Measurements from ENCODE around the gene CD4.

CD4 gene

DNA sequence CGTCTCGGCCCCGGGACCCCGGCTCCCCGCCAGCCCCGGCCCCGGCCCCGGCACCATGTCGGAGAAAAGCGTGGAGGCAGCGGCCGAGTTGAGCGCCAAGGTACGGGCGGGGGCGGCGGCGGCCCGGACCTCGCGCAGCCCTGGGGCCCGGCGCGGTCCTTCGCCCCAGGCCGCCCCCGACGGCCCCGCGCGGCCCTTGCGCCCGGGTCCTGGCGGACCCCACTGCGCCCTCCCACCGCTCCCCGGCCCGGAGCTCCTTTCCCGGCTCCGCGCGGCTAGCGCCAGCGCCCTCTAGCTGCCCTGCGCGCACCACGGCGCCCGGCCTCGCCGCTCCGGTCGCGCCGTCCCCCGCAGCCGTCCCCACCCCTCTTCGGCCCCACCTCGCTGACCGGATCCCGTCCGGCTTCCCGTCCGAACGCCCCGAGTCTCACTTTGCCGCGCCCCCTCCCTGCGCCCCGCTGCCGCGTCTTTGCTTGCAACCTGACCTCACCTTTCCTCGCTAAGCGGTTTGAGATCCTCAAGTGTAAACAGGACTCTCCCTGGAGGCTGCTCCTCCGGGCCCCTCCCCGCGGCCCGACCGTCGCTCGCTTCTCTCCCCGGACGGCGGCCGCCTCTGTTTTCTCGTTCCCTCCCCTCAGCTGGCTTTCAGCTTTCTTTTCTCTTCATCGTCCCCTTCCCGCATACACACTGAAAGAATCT is 22.5 kb upstream of the CD4 start:
- Histone ChIP-seq H3K27ac (ENCODE audit: low read depth, low read length) (peak overlapping the region; percentile 90), H3K36me3 (ENCODE audit: insufficient read depth, low read length) (peaks cover 14% of the 10 kb centered on the region), H3K27me3 (ENCODE audit: control insufficient read depth in 1 of 2, insufficient read depth in 2 of 2, low read length in 2 of 2) (no peaks in the 10 kb centered on the region), H3K9ac (ENCODE audit: low read length) (peak overlapping the region; percentile 71), H3K4me3 (ENCODE audit: low read depth in 1 of 2, low read length in 2 of 2) (peak overlapping the region; percentile 79 to 88), H3K4me1 (ENCODE audit: insufficient read depth, low read length) (peaks cover 66% of the 10 kb centered on the region), H3K9me3 (ENCODE audit: low read length) (no peaks in the 10 kb centered on the region)

DNA sequence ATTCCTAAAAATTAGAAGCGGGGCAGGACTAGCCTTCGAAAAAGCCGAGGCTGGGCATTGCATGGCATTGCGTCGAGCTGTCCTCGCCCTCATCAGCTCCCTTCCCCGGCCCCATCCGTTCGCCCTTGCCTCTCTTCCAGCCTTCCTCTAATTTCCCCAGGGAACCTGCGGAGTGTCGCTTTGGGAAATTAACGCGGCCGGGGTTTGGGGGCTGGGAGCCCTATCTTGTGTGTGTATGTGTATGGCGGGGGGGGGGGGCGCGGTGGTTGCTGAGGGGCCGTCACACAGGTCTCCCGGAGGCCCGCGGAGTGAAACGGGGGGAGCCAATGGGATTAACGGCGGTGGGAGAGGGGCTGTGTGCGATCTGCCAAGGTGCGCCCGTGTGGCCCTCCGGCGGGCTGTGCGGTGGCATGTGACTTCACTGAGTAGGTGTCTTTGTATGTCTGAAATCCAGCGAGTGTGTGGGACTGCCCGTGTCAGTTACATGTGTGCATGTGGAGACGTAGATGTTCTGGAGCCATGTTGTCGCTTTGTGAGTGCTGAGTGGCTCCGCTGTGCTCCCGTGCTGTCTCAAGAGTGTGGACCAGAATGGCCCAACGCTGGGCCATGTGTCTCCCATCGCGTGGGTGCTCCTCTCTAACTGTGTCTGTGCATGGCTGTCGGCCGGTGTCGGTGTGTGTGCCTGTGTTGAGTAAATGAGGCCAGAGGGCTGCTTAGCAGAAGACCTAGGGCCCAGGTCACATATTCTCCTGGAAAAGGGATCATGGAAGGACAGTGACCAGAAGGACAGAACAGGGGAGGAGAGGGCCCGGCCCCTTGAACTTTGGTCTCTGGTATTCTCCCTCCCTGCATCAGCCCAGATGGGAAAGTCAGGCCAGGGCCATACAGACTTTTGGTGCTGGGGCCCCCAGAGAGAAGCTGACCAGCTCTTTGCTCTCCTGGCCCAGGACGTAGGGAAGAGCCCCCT is 21.7 kb upstream of the CD4 start:
- Histone ChIP-seq H3K36me3 (ENCODE audit: insufficient read depth, low read length) (peaks cover 14% of the 10 kb centered on the region), H3K4me1 (ENCODE audit: insufficient read depth, low read length) (peaks cover 70% of the 10 kb centered on the region), H3K9ac (ENCODE audit: low read length) (peak overlapping the region; percentile 71), H3K27ac (ENCODE audit: low read depth, low read length) (peak overlapping the region; percentile 90), H3K9me3 (ENCODE audit: low read length) (no peaks in the 10 kb centered on the region), H3K27me3 (ENCODE audit: control insufficient read depth in 1 of 2, insufficient read depth in 2 of 2, low read length in 2 of 2) (no peaks in the 10 kb centered on the region), H3K4me3 (ENCODE audit: low read depth in 1 of 2, low read length in 2 of 2) (peak overlapping the region; percentile 79 to 88)

DNA sequence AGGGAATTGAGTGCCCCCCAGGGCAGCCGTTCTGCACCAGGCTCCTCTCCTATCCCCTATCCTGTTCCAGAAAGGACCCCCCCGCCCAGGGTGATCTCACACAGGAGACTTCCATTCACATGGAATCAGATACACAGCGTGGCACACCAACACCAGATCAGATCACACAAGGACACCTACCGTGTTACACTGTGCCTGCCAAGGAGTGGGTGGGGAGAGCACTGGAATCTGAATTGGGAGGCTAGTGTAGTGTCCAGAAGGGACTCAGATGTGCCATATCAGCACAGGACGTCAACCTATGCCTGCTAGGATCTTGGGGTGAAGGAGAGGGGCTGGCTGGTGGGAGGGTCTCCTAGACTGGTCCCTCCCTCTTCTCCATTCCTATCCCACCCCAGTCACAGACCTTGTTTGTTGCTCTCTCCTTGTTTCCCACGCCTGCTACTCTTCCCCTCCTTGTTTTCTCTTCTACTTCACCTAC is 20.9 kb upstream of the CD4 start:
- H3K9ac ChIP-seq (ENCODE audit: low read length) = peak overlapping the region; percentile 54
- H3K9me3 ChIP-seq (ENCODE audit: low read length) = no peaks in the 10 kb centered on the region
- peaks cover 14% of the 10 kb centered on the region for H3K36me3 ChIP-seq (ENCODE audit: insufficient read depth, low read length)
- peaks cover 71% of the 10 kb centered on the region for H3K4me1 ChIP-seq (ENCODE audit: insufficient read depth, low read length)
- H3K27me3 ChIP-seq (ENCODE audit: control insufficient read depth in 1 of 2, insufficient read depth in 2 of 2, low read length in 2 of 2) = no peaks in the 10 kb centered on the region
- peak overlapping the region; percentile 90 for H3K27ac ChIP-seq (ENCODE audit: low read depth, low read length)
- H3K4me3 ChIP-seq (ENCODE audit: low read depth in 1 of 2, low read length in 2 of 2) = peak overlapping the region; percentile 79 to 88

DNA sequence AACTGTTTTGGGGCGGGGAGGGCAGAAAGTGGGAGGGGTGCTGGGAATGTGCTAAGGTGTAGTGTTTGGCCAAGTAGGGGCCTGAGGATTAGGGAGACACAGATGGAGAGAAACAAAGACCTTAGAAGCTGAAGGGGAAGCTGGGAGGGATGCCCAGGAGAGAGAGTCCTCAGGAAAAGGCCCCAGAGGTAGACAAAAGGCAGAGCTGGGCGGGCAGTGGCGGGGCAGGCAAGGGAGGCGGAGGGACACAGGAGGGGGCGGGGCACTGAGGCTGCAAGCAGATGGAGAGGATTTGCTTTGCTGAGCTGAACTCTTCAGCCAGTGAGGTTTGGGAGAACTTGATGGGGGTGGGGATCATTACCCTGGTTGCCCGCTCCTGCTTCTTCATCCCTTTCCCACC is 20.3 kb upstream of the CD4 start:
- Histone ChIP-seq H3K9ac (ENCODE audit: low read length) (peak overlapping the region; percentile 54), H3K27ac (ENCODE audit: low read depth, low read length) (peak overlapping the region; percentile 90), H3K9me3 (ENCODE audit: low read length) (no peaks in the 10 kb centered on the region), H3K36me3 (ENCODE audit: insufficient read depth, low read length) (peaks cover 14% of the 10 kb centered on the region), H3K4me3 (ENCODE audit: low read depth in 1 of 2, low read length in 2 of 2) (peak overlapping the region; percentile 15 to 79), H3K4me1 (ENCODE audit: insufficient read depth, low read length) (peaks cover 67% of the 10 kb centered on the region), H3K27me3 (ENCODE audit: control insufficient read depth in 1 of 2, insufficient read depth in 2 of 2, low read length in 2 of 2) (no peaks in the 10 kb centered on the region)

DNA sequence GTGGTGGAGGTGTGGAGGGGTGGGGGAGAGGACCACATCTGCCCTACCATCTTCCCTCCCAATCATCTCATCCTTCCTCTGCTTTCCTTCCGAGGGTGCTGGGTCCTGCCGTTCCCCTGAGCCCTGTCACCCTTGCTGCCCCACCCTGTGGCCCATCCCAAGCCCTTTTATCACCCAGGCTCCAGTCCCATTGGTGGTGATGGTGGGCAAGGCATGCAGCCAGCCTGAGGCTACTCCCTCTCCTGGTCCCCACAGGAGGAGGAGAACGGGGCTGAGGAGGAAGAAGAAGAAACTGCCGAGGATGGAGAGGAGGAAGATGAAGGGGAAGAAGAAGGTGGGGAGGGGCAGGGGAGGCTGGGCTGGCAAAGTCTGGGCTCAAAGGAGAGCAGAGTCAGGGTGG is 19.7 kb upstream of the CD4 start:
- peak overlapping the region; percentile 90 for H3K27ac ChIP-seq (ENCODE audit: low read depth, low read length)

DNA sequence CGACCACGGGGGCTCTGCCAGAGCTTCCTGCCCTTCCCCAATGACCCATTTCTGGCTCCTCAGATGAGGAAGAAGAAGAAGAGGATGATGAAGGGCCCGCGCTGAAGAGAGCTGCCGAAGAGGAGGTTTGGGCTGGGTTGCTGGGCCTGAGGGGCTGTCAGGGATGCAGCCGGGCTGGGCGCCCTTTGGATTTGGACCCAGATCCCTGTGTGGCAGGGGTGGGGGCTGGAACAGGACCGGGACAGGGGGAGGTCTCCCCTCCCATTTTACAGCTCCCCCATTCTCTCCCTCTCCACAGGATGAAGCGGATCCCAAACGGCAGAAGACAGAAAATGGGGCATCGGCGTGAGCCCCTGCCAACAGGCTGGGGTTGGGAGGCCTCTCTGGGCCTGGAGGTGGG is 19.2 kb upstream of the CD4 start:
- Histone ChIP-seq H3K4me3 (ENCODE audit: low read depth in 1 of 2, low read length in 2 of 2) (no peak overlapping the region), H3K27me3 (ENCODE audit: control insufficient read depth in 1 of 2, insufficient read depth in 2 of 2, low read length in 2 of 2) (no peaks in the 10 kb centered on the region), H3K36me3 (ENCODE audit: insufficient read depth, low read length) (peaks cover 14% of the 10 kb centered on the region), H3K9ac (ENCODE audit: low read length) (no peak overlapping the region), H3K4me1 (ENCODE audit: insufficient read depth, low read length) (peaks cover 58% of the 10 kb centered on the region), H3K27ac (ENCODE audit: low read depth, low read length) (peak overlapping the region; percentile 57), H3K9me3 (ENCODE audit: low read length) (no peaks in the 10 kb centered on the region)

More for the DNA sequence above, 19.7 kb upstream of the CD4 start:
- Histone ChIP-seq H3K27me3 (ENCODE audit: control insufficient read depth in 1 of 2, insufficient read depth in 2 of 2, low read length in 2 of 2) (no peaks in the 10 kb centered on the region), H3K9ac (ENCODE audit: low read length) (no peak overlapping the region), H3K4me1 (ENCODE audit: insufficient read depth, low read length) (peaks cover 63% of the 10 kb centered on the region), H3K4me3 (ENCODE audit: low read depth in 1 of 2, low read length in 2 of 2) (no peak overlapping the region), H3K36me3 (ENCODE audit: insufficient read depth, low read length) (peaks cover 14% of the 10 kb centered on the region), H3K9me3 (ENCODE audit: low read length) (no peaks in the 10 kb centered on the region)

DNA sequence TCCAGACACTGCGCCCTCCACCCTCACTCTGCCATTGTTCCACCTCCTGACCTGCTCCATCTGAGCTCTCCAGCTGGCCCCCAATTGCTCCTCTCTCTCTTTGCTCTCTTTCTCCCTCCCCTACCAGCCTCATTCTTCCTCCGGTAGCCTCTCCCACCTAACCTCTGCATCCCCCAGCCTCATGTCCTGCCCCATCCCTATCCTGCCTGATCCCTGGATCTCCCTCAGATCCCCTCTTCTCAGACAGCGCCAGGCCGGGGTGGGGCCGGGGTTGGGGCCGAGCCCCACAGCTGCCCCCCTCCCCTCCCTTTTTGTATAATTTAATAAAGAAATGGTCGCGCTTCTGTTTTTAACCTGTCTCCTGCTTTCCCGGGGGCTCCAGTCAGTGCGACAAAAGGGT is 18.7 kb upstream of the CD4 start:
- Histone ChIP-seq H3K4me1 (ENCODE audit: insufficient read depth, low read length) (peaks cover 53% of the 10 kb centered on the region), H3K4me3 (ENCODE audit: low read depth in 1 of 2, low read length in 2 of 2) (no peak overlapping the region), H3K36me3 (ENCODE audit: insufficient read depth, low read length) (peaks cover 14% of the 10 kb centered on the region), H3K27me3 (ENCODE audit: control insufficient read depth in 1 of 2, insufficient read depth in 2 of 2, low read length in 2 of 2) (no peaks in the 10 kb centered on the region), H3K9ac (ENCODE audit: low read length) (no peak overlapping the region), H3K27ac (ENCODE audit: low read depth, low read length) (peak overlapping the region; percentile 57), H3K9me3 (ENCODE audit: low read length) (no peaks in the 10 kb centered on the region)

DNA sequence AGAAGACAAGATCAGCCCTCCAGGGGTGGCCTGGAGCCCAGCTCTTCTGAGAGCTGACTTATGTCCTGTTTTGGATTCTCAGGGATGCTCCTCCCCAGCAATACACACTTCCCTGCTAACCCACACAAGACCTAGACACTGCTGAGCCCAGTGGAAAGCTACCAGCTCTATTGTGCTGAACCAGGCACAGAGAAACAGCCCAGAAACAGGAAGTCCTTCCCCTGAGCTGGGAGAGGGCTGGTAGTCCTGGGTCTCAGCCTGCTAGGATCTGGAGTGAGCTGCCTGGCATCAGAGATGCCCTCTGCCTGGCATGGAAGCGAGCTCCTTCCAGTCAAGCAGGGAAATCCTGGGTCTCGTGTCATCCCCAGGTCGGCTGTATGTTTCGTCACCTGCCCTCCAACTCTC is 18.2 kb upstream of the CD4 start:
- H3K27ac ChIP-seq (ENCODE audit: low read depth, low read length) = peak overlapping the region; percentile 57
- peaks cover 14% of the 10 kb centered on the region for H3K36me3 ChIP-seq (ENCODE audit: insufficient read depth, low read length)
- peaks cover 50% of the 10 kb centered on the region for H3K4me1 ChIP-seq (ENCODE audit: insufficient read depth, low read length)
- H3K4me3 ChIP-seq (ENCODE audit: low read depth in 1 of 2, low read length in 2 of 2) = no peak overlapping the region
- H3K27me3 ChIP-seq (ENCODE audit: control insufficient read depth in 1 of 2, insufficient read depth in 2 of 2, low read length in 2 of 2) = no peaks in the 10 kb centered on the region
- H3K9me3 ChIP-seq (ENCODE audit: low read length) = no peaks in the 10 kb centered on the region
- no peak overlapping the region for H3K9ac ChIP-seq (ENCODE audit: low read length)

DNA sequence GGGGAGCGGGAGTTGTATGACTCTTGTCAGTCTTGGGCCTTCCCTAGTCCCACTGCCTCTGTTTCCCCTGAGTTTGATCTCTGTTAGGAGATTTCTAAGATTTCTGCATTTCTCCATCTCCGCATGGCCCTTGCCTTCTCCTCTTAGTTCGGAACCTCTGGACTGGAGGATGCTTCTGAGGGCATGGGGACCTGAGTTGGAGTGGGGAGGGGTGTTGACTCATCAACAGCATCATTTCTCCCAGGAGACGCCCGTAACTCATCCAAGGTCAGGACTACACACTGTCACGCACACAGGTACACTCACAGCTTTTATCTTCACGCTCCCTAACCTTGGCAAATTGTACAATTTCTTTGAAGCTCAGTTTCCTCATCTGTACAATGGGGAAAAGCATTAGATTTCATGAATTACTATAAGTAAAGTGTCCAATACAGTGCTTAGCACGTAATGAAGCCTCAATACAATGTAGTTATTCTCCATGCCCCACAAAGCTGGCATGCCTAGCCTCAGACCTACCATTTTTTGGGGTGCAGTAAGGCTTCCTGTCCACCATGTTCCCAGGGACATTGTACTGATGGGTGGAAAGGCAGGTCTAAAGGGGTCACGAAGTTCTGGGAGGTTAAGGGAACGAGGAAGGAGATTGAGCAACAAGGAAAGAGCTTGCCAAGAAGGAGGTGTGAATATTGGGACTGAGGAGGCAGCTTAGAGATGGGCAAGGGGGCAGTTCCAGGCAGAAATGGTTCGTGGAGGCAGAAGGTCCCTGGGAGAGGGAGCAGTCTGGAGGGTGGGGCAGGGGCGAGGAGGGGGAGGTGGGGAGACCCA is 17.6 kb upstream of the CD4 start:
- H3K36me3 ChIP-seq (ENCODE audit: insufficient read depth, low read length) = peaks cover 14% of the 10 kb centered on the region
- H3K4me1 ChIP-seq (ENCODE audit: insufficient read depth, low read length) = peaks cover 50% of the 10 kb centered on the region
- H3K9ac ChIP-seq (ENCODE audit: low read length) = no peak overlapping the region
- peak overlapping the region in 1 of 2 donors; percentile 11 for H3K4me3 ChIP-seq (ENCODE audit: low read depth in 1 of 2, low read length in 2 of 2)
- no peaks in the 10 kb centered on the region for H3K27me3 ChIP-seq (ENCODE audit: control insufficient read depth in 1 of 2, insufficient read depth in 2 of 2, low read length in 2 of 2)
- peak overlapping the region; percentile 57 for H3K27ac ChIP-seq (ENCODE audit: low read depth, low read length)
- no peaks in the 10 kb centered on the region for H3K9me3 ChIP-seq (ENCODE audit: low read length)

DNA sequence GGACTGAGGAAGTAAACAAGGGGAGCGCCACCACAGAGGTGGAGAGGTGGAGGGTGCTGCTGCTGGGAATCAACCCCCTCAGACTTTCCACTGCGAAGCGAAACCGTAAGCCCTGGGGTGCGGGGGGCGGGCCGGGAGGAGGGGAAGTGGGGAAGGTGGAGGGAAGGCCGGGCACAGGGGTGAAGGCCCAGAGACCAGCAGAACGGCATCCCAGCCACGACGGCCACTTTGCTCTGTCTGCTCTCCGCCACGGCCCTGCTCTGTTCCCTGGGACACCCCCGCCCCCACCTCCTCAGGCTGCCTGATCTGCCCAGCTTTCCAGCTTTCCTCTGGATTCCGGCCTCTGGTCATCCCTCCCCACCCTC is 17.0 kb upstream of the CD4 start, which contains the start of gene LAG3:
Gene LAG3, plus strand, starts transcription at position 190 of the 365 bp plus-strand sequence. CDS start 333 bp downstream, outside the sequence.
- no peaks in the 10 kb centered on the region for H3K9me3 ChIP-seq (ENCODE audit: low read length)
- peak within 1 kb of the TSS in 1 of 2 donors; percentile 11 for H3K4me3 ChIP-seq (ENCODE audit: low read depth in 1 of 2, low read length in 2 of 2)
- H3K9ac ChIP-seq (ENCODE audit: low read length) = no peak within 1 kb of the TSS
- H3K36me3 ChIP-seq (ENCODE audit: insufficient read depth, low read length) = peaks cover 14% of the 10 kb centered on the region
- H3K4me1 ChIP-seq (ENCODE audit: insufficient read depth, low read length) = peaks cover 52% of the 10 kb centered on the region
- H3K27me3 ChIP-seq (ENCODE audit: control insufficient read depth in 1 of 2, insufficient read depth in 2 of 2, low read length in 2 of 2) = no peaks in the 10 kb centered on the region
- peak within 1 kb of the TSS; percentile 57 for H3K27ac ChIP-seq (ENCODE audit: low read depth, low read length)

Measured in muscle layer of colon (tissue), 2 donors.